ENCODE measurements around the gene CFDP1. TPM values are rescaled to one million over a fixed set of nuclear protein-coding genes. Genes with fewer than 3 reads are reported as not detected.

CFDP1 gene
- total RNA-seq, 3 donors from 2014 or later (not counting 1 experiment from before 2014, with no cell fraction given): 32.2 to 38.8 (median 32.3) TPM

GRCh38 chr16:75256059-75256571, 177.2 kb downstream of the CFDP1 start:
- Histone ChIP-seq H3K4me1 (ENCODE audit: control insufficient read depth, insufficient read depth, low read length) (peaks cover 5% of the 10 kb centered on the region), H3K4me3 (ENCODE audit: low read length) (no peak overlapping the region), H3K27me3 (ENCODE audit: control insufficient read depth, insufficient read depth, low read length) (peaks cover 20% of the 10 kb centered on the region), H3K27ac (ENCODE audit: low read length) (no peak overlapping the region), H3K9me3 (ENCODE audit: control insufficient read depth, insufficient read depth, low read length) (no peaks in the 10 kb centered on the region), H3K36me3 (ENCODE audit: control insufficient read depth, insufficient read depth, low read length) (no peaks in the 10 kb centered on the region)
- 71% methylated on average over 12 of the region's 12 CpGs for WGBS (ENCODE audit: insufficient coverage)
- Mint-ChIP-seq H3K27ac (no peak overlapping the region), H3K4me1 (peaks cover 0 to 7% of the 10 kb centered on the region in 2 donors), H3K36me3 (no peaks in the 10 kb centered on the region), H3K9me3 (no peaks in the 10 kb centered on the region), H3K27me3 (ENCODE audit: low read depth in 2 of 2) (peaks cover 40 to 44% of the 10 kb centered on the region in 2 donors), H3K4me3 (no peak overlapping the region)
- no peak for ATAC-seq
- TF ChIP-seq, protein P1, sequence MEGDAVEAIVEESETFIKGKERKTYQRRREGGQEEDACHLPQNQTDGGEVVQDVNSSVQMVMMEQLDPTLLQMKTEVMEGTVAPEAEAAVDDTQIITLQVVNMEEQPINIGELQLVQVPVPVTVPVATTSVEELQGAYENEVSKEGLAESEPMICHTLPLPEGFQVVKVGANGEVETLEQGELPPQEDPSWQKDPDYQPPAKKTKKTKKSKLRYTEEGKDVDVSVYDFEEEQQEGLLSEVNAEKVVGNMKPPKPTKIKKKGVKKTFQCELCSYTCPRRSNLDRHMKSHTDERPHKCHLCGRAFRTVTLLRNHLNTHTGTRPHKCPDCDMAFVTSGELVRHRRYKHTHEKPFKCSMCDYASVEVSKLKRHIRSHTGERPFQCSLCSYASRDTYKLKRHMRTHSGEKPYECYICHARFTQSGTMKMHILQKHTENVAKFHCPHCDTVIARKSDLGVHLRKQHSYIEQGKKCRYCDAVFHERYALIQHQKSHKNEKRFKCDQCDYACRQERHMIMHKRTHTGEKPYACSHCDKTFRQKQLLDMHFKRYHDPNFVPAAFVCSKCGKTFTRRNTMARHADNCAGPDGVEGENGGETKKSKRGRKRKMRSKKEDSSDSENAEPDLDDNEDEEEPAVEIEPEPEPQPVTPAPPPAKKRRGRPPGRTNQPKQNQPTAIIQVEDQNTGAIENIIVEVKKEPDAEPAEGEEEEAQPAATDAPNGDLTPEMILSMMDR (IDR thresholded peaks at IDR 0.05): no peak
- intact Hi-C loops (cut with micrococcal nuclease): no loop called here
- no peak for DNase-seq

GRCh38 chr16:75254359-75254837, 178.9 kb downstream of the CFDP1 start:
- Histone ChIP-seq H3K36me3 (ENCODE audit: control insufficient read depth, insufficient read depth, low read length) (no peaks in the 10 kb centered on the region), H3K27ac (ENCODE audit: low read length) (no peak overlapping the region), H3K4me1 (ENCODE audit: control insufficient read depth, insufficient read depth, low read length) (peaks cover 14% of the 10 kb centered on the region), H3K27me3 (ENCODE audit: control insufficient read depth, insufficient read depth, low read length) (peaks cover 29% of the 10 kb centered on the region), H3K4me3 (ENCODE audit: low read length) (no peak overlapping the region), H3K9me3 (ENCODE audit: control insufficient read depth, insufficient read depth, low read length) (no peaks in the 10 kb centered on the region)
- WGBS (ENCODE audit: insufficient coverage): 90% methylated on average over 4 of the region's 5 CpGs
- ATAC-seq (no peak), DNase-seq (no peak)
- Mint-ChIP-seq H3K4me3 (no peak overlapping the region), H3K36me3 (no peaks in the 10 kb centered on the region), H3K27me3 (ENCODE audit: low read depth in 2 of 2) (peaks cover 37 to 46% of the 10 kb centered on the region in 2 donors), H3K4me1 (peaks cover 0 to 7% of the 10 kb centered on the region in 2 donors), H3K9me3 (no peaks in the 10 kb centered on the region), H3K27ac (no peak overlapping the region)
- intact Hi-C loops (cut with micrococcal nuclease): no loop called here
- TF ChIP-seq, protein P1 (IDR thresholded peaks at IDR 0.05): no peak

DNA sequence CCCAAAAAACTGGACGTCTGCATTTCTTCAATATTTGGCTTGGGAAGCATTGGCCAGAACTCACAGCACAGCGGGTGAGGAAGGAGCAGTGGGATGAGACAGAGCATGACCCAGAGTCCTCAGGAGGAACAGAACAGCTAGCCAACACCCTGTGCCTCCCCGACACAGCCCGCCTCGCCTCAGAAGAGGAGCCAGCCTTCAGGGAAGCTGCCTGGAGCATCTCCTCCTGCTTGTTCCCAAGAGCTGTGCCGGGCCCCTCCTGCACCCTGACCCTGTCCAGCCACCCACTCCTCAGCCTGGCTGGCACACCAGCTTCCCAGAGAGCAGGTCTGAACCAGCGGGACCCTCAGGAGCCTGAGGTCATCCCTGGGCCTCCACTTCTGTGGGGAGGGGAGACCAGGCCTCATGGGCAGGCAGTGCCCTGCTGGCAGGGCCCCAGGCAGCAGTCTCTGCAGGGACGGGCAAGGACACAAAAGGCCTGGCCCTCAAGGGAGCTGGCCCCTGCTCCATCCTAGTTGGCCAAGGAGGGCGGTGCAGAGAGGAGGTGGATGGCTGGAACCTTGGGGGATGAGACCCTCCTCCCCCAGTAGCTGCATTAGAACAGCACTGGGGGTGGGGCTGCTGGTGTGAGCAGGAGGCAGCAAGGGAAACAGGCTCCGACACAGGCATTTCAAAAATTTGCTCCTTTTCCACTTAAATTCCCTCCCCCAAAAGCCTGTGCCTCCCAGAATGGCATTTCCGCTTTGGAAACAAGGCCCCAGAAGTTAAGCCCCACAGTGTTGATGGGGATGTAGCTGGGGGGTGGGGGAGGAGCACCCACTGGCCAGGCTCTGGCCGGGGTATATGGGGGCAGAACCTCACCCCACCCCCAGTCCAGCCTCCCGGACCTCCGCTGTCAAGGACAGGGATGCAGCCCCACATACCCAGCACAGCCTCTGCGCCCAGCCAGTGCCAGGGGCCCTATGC, 180.1 kb downstream of the CFDP1 start:
- Histone ChIP-seq H3K9me3 (ENCODE audit: control insufficient read depth, insufficient read depth, low read length) (no peaks in the 10 kb centered on the region), H3K4me1 (ENCODE audit: control insufficient read depth, insufficient read depth, low read length) (peaks cover 14% of the 10 kb centered on the region), H3K36me3 (ENCODE audit: control insufficient read depth, insufficient read depth, low read length) (no peaks in the 10 kb centered on the region), H3K27ac (ENCODE audit: low read length) (no peak overlapping the region), H3K4me3 (ENCODE audit: low read length) (no peak overlapping the region), H3K27me3 (ENCODE audit: control insufficient read depth, insufficient read depth, low read length) (peaks cover 29% of the 10 kb centered on the region)
- Mint-ChIP-seq H3K27ac (no peak overlapping the region), H3K36me3 (no peaks in the 10 kb centered on the region), H3K4me3 (peak overlapping the region; percentile 49), H3K9me3 (no peaks in the 10 kb centered on the region), H3K4me1 (peaks cover 0 to 11% of the 10 kb centered on the region in 2 donors), H3K27me3 (ENCODE audit: low read depth in 2 of 2) (peaks cover 38 to 49% of the 10 kb centered on the region in 2 donors)
- 87% methylated on average over 13 of the region's 15 CpGs for WGBS (ENCODE audit: insufficient coverage)
- ATAC-seq (no peak), DNase-seq (no peak)
- TF ChIP-seq, protein P1 (IDR thresholded peaks at IDR 0.05): no peak
- intact Hi-C loops (cut with micrococcal nuclease): no loop called here
